IMR-90 (cell line): ENCODE results near the gene ABHD17A. TPM values are rescaled to one million over a fixed set of nuclear protein-coding genes. Genes with fewer than 3 reads are reported as not detected.

Source experiments
- ATAC-seq: fragments of 200-7000 bp; cut with Tn5 transposase; 2 replicates; pipeline ENCODE4 v1.9.1; 2020; ENCODE audit warnings: low read depth, mild to moderate bottlenecking, moderate library complexity
- BruUV-seq: library from RNA; stranded (reverse); fragments of 400-500 nt; replicated peaks from 2 replicates; lab custom pipeline; 2021; lab: Mats Ljungman, UMichigan
- CTCF ChIA-PET: fragments of 300-600 bp; formaldehyde crosslinking; extraction: SDS; loops from one replicate; lab custom pipeline; 2021; ENCODE audit warnings: antibody characterized with exemption; lab: Yijun Ruan, JAX
- POLR2A ChIA-PET: fragments of 300-600 bp; sonication (Branson Sonifier 250); formaldehyde crosslinking; loops from one replicate; lab custom pipeline; 2022; ENCODE audit warnings: antibody characterized with exemption; ENCODE audit not compliant: unreplicated experiment; lab: Charles Lee
- DNase-seq: peaks from one replicate; pipeline ENCODE4 v3.0.0; 2013
- H2AFZ ChIP-seq: replicated peaks from 2 replicates; pipeline ENCODE3; 2013; ENCODE audit warnings: low read length, mild to moderate bottlenecking; ENCODE audit not compliant: poor library complexity
- H2AK5ac ChIP-seq: 2 replicates; pipeline ENCODE4 v1.6.1; 2013; ENCODE audit warnings: low read depth, low read length, inconsistent platforms
- H2AK9ac ChIP-seq: replicated peaks from 2 replicates; pipeline ENCODE3; 2013; ENCODE audit warnings: mild to moderate bottlenecking, low read depth, low read length, moderate library complexity; ENCODE audit not compliant: poor library complexity
- H2BK120ac ChIP-seq: 2 replicates; pipeline ENCODE4 v1.6.1; 2013; ENCODE audit warnings: low read depth, low read length, inconsistent platforms
- H2BK15ac ChIP-seq: 3 replicates; pipeline ENCODE4 v1.6.1; 2013; ENCODE audit warnings: low read depth, low read length, inconsistent platforms
- H2BK20ac ChIP-seq: 2 replicates; pipeline ENCODE4 v1.6.1; 2013; ENCODE audit warnings: low read depth, mild to moderate bottlenecking, inconsistent platforms, low read length, moderate library complexity
- H2BK5ac ChIP-seq: 2 replicates; pipeline ENCODE4 v1.6.1; 2013; ENCODE audit warnings: mild to moderate bottlenecking, low read depth, low read length, inconsistent platforms; ENCODE audit not compliant: poor library complexity, severe bottlenecking
- H3K14ac ChIP-seq: replicated peaks from 2 replicates; pipeline ENCODE4 v1.6.1; 2013; ENCODE audit warnings: low read depth, low read length, inconsistent platforms
- H3K18ac ChIP-seq: 2 replicates; pipeline ENCODE4 v1.6.1; 2013; ENCODE audit warnings: low read depth, low read length, control low read depth
- H3K23ac ChIP-seq: 2 replicates; pipeline ENCODE4 v1.6.1; 2013; ENCODE audit warnings: low read depth, low read length, inconsistent platforms
- H3K27ac ChIP-seq: 2 replicates; pipeline ENCODE4 v1.5.1; 2013; ENCODE audit warnings: mild to moderate bottlenecking, control low read depth, low read length; ENCODE audit not compliant: insufficient read depth
- H3K27me3 ChIP-seq: 2 replicates; pipeline ENCODE4 v1.6.1; 2013; ENCODE audit warnings: low read length; ENCODE audit not compliant: control insufficient read depth, insufficient read depth
- H3K36me3 ChIP-seq: 2 replicates; pipeline ENCODE4 v1.6.1; 2013; ENCODE audit warnings: low read length, mixed read lengths; ENCODE audit not compliant: control insufficient read depth, insufficient read depth
- H3K4ac ChIP-seq: 2 replicates; pipeline ENCODE4 v1.6.1; 2013; ENCODE audit warnings: low read depth, low read length, inconsistent platforms
- H3K4me1 ChIP-seq: 2 replicates; pipeline ENCODE4 v1.6.1; 2013; ENCODE audit warnings: low read length, mixed read lengths; ENCODE audit not compliant: control insufficient read depth, insufficient read depth
- H3K4me2 ChIP-seq: 2 replicates; pipeline ENCODE4 v1.6.1; 2013; ENCODE audit warnings: low read depth, mild to moderate bottlenecking, control low read depth, low read length, moderate library complexity
- H3K4me3 ChIP-seq: 2 replicates; pipeline ENCODE4 v1.5.1; 2013; ENCODE audit warnings: low read depth, mild to moderate bottlenecking, control low read depth, low read length, moderate library complexity; ENCODE audit not compliant: insufficient read depth
- H3K56ac ChIP-seq: 2 replicates; pipeline ENCODE4 v1.6.1; 2013; ENCODE audit warnings: low read length, inconsistent platforms; ENCODE audit not compliant: insufficient read depth; ENCODE audit errors: extremely low read depth
- H3K79me1 ChIP-seq, 2 experiments: 2 replicates each; pipeline ENCODE4 v1.6.1; 2013; ENCODE audit warnings: low read length in 2 of 2, inconsistent platforms in 1 of 2, low read depth in 1 of 2
- H3K9ac ChIP-seq: 2 replicates; pipeline ENCODE4 v1.6.1; 2013; ENCODE audit warnings: low read depth, low read length, control low read depth
- H3K9me1 ChIP-seq: 2 replicates; pipeline ENCODE4 v1.6.1; 2013; ENCODE audit warnings: low read length, inconsistent platforms; ENCODE audit not compliant: insufficient read depth
- H3K9me3 ChIP-seq: 2 replicates; pipeline ENCODE4 v1.6.1; 2013; ENCODE audit warnings: low read length; ENCODE audit not compliant: control insufficient read depth, insufficient read depth
- H4K20me1 ChIP-seq: 2 replicates; pipeline ENCODE4 v1.6.1; 2013; ENCODE audit warnings: low read length, inconsistent platforms; ENCODE audit not compliant: insufficient read depth
- H4K5ac ChIP-seq: 2 replicates; pipeline ENCODE4 v1.6.1; 2013; ENCODE audit warnings: mild to moderate bottlenecking, low read depth, low read length, control low read depth
- H4K8ac ChIP-seq, 2 experiments: 2 replicates each; pipeline ENCODE4 v1.6.1; 2013; ENCODE audit warnings: low read depth in 2 of 2, low read length in 2 of 2, control low read depth in 1 of 2, inconsistent platforms in 1 of 2
- H4K91ac ChIP-seq: 2 replicates; pipeline ENCODE4 v1.6.1; 2013; ENCODE audit warnings: low read depth, low read length, inconsistent platforms; ENCODE audit not compliant: insufficient read depth
- CHD1 ChIP-seq: IDR thresholded peaks from 2 replicates; pipeline ENCODE4 v1.6.1; 2012; ENCODE audit warnings: low read depth, low read length, improper control_type of control experiment
- CTCF ChIP-seq: conservative IDR thresholded peaks from 2 replicates; pipeline ENCODE4 v1.5.1; 2012; ENCODE audit warnings: mild to moderate bottlenecking, low read depth, low read length, improper control_type of control experiment
- FOS ChIP-seq: fragments of 150-350 bp; IDR thresholded peaks from 2 replicates; pipeline ENCODE4 v1.6.1; 2016; ENCODE audit warnings: low read depth, low read length
- MAZ ChIP-seq: IDR thresholded peaks from 2 replicates; pipeline ENCODE4 v1.6.1; 2012; ENCODE audit warnings: low read depth, mild to moderate bottlenecking, low read length, improper control_type of control experiment, moderate library complexity, borderline replicate concordance
- MXI1 ChIP-seq: IDR thresholded peaks from 2 replicates; pipeline ENCODE4 v1.6.1; 2012; ENCODE audit warnings: low read depth, mild to moderate bottlenecking, low read length, moderate library complexity, borderline replicate concordance
- RCOR1 ChIP-seq: IDR thresholded peaks from 2 replicates; pipeline ENCODE4 v1.6.1; 2012; ENCODE audit warnings: mild to moderate bottlenecking, low read length, improper control_type of control experiment; ENCODE audit not compliant: insufficient replicate concordance
- WGBS, 2 experiments: methylation state at CpG; one replicate each; pipeline versions ENCODE4 v1.1.5 to v1.1.7; 2013; ENCODE audit warnings: missing lambda C conversion rate in 2 of 2; ENCODE audit not compliant: insufficient read length in 1 of 2; ENCODE audit errors: extremely low coverage in 2 of 2; 5-methylcytosine and 5-hydroxymethylcytosine counted together
- dilution Hi-C: fragments of 300-500 bp; cut with HindIII; formaldehyde crosslinking; loops from one replicate; pipeline ENCODE4 v1.14.3; 2018; ENCODE audit warnings: low sequenced_read_pairs; ENCODE audit not compliant: unreplicated experiment
- in situ Hi-C: fragments of 300-500 bp; cut with MboI; formaldehyde crosslinking; loops from 3 replicates; pipeline ENCODE4 v1.14.3; 2019; ENCODE audit warnings: low sequenced_read_pairs, inconsistent platforms, mixed read lengths
- intact Hi-C: fragments of 100-400 bp; cut with micrococcal nuclease; formaldehyde crosslinking; loops from 2 replicates; pipeline ENCODE4 v1.10.0; 2022
- polyA plus RNA-seq, 3 experiments: library from polyadenylated mRNA; depleted of rRNA; stranded (reverse); fragments of >200 nt; gene quantifications; 2 replicates each; pipeline ENCODE4 v1.2.3, GENCODE V29; 2012; ENCODE audit warnings: low replicate concordance in 1 of 3
- total RNA-seq: library from RNA; depleted of rRNA; stranded (reverse); fragments of >200 nt; gene quantifications from 2 replicates; pipeline ENCODE4 v1.2.3, GENCODE V29; 2012

The ABHD17A gene
- total and polyA plus RNA-seq, 2 of the 4 experiments (the other 2 are of a cell fraction), result 37.8 to 76.2 TPM

- Histone ChIP-seq H3K14ac (peak overlapping the region; percentile 63), H3K4me3 (peak overlapping the region; percentile 99), H4K8ac (no peak overlapping the region; a peak in 1 of 4 replicates), H3K27me3 (no peaks in the 10 kb centered on the region), H2AK5ac (peak overlapping the region; percentile 85; the same call in 1 of the 2 replicates), H3K9ac (peak overlapping the region; percentile 97), H3K4me2 (peak overlapping the region; percentile 99), H2BK20ac (no peak overlapping the region), H2AFZ (peak overlapping the region; percentile 69), H2BK120ac (no peak overlapping the region), H3K9me3 (no peaks in the 10 kb centered on the region), H4K20me1 (peaks cover 46% of the 10 kb centered on the region), H3K79me1 (peaks cover 4 to 44% of the 10 kb centered on the region in 2 experiments), H3K23ac (peak overlapping the region; percentile 92), H3K4ac (peak overlapping the region; percentile 66), H3K9me1 (peaks cover 18% of the 10 kb centered on the region), H2BK5ac (no peak overlapping the region), H3K27ac (peak overlapping the region; percentile 89), H2AK9ac (peak overlapping the region; percentile 99), H3K18ac (no peak overlapping the region), H3K56ac (no peak overlapping the region), H4K5ac (no peak overlapping the region), H4K91ac (no peak overlapping the region), H2BK15ac (no peak overlapping the region), H3K36me3 (peaks cover 12% of the 10 kb centered on the region; the same call in 1 of the 2 replicates), H3K4me1 (peaks cover 24% of the 10 kb centered on the region)
- in situ Hi-C loops (no loop called here), dilution Hi-C loops (no loop called here), intact Hi-C loops (no loop called here)
- TF ChIP-seq RCOR1 (no peak), FOS (no peak), CTCF (no peak), CHD1 (no peak), MAZ (no peak), MXI1 (no peak)
- DNase-seq (no peak), ATAC-seq (no peak; the same call in 1 of the 2 replicates)
- 15% methylated on average over 4 of the region's 11 CpGs; no CpG with 5 or more reads in 1 of the 2 experiments for WGBS, 2 experiments
- ChIA-PET CTCF (no interaction called here), POLR2A (no interaction called here)
- no TSS peak for BruUV-seq
Observed at GRCh38 chr19:1884291-1884718, 991 bp downstream of the ABHD17A start.
